Tibial nerve (tissue), 4 donors: ENCODE results near the gene UQCC3. TPM values are rescaled to one million over a fixed set of nuclear protein-coding genes. Genes with fewer than 3 reads are reported as not detected.

ENCODE experiments used
- DNase-seq, 2 donors: peaks; one replicate each; pipeline ENCODE4 v3.0.0-alpha.2; 2019; ENCODE audit warnings: low spot score in 2 of 2
- H3K27ac ChIP-seq, 4 donors: fragments of 200-600 bp; sonication (generic) in 3 of 4; one replicate each; pipeline ENCODE4 v1.5.1; 2017 to 2019; ENCODE audit warnings: mild to moderate bottlenecking in 1 of 4
- H3K27me3 ChIP-seq, 2 donors: fragments of 200-600 bp; sonication (generic) in 1 of 2; one replicate each; pipeline versions ENCODE4 v1.5.1 to v1.6.0; 2017 to 2019
- H3K36me3 ChIP-seq, 3 donors: fragments of 200-600 bp; sonication (generic); one replicate each; pipeline ENCODE4 v1.5.1; 2018 to 2019
- H3K4me1 ChIP-seq, 4 donors: fragments of 200-600 bp; sonication (generic) in 3 of 4; one replicate each; pipeline ENCODE4 v1.5.1; 2017 to 2019
- H3K4me3 ChIP-seq, 4 donors: fragments of 200-600 bp; sonication (generic) in 3 of 4; one replicate each; pipeline ENCODE4 v1.5.1; 2017 to 2019; ENCODE audit warnings: mild to moderate bottlenecking in 1 of 4, moderate library complexity in 1 of 4
- H3K9me3 ChIP-seq, 4 donors: fragments of 200-600 bp; sonication (generic) in 3 of 4; one replicate each; pipeline ENCODE4 v1.5.1; 2017 to 2019
- EP300 ChIP-seq, 2 donors: sonication (generic); formaldehyde crosslinking; IDR thresholded peaks; one replicate each; pipeline ENCODE4 v1.6.1; 2017; ENCODE audit warnings: antibody characterized with exemption in 2 of 2, mild to moderate bottlenecking in 1 of 2
- POLR2A ChIP-seq, 2 donors: fragments of 450-650 bp; IDR thresholded peaks; one replicate each; pipeline ENCODE4 v1.6.1; 2017; ENCODE audit warnings: antibody characterized with exemption in 2 of 2, mild to moderate bottlenecking in 2 of 2, moderate library complexity in 2 of 2
- WGBS, 2 donors: methylation state at CpG; one replicate each; pipeline ENCODE4 v1.1.5; 2018; 5-methylcytosine and 5-hydroxymethylcytosine counted together
- total RNA-seq, 4 donors: library from RNA; depleted of rRNA; stranded (reverse); fragments of >200 nt; gene quantifications; one replicate each; pipeline ENCODE4 v1.1.0, GENCODE V29; 2016
- TF ChIP-seq, protein P1 (sequence below), 5 experiments: fragments of 200-600 bp in 3 of 5; fragments of 450-650 bp in 2 of 5; sonication (generic) in 3 of 5; IDR thresholded peaks; one replicate each; pipeline ENCODE4 v1.5.1; 2016 to 2019; ENCODE audit warnings: antibody characterized with exemption in 5 of 5, mild to moderate bottlenecking in 3 of 5, moderate library complexity in 2 of 5

UQCC3 gene
- total RNA-seq, 4 donors from 2014 or later: 7.6 to 22.2 (median 14.6) TPM

DNA sequence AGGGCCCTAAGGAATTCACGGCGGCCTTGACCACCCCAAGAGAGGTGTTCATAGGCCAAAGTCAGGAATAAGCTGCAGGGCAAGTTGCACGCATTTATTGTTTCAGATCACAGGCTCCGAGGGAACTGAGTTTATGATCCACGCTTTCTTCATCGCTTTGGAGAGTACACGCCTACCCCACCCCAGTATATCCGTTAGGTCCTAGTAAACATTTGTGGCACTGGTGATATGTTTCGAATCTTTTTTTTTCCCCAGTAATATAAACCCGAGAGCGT, 25.9 kb upstream of the UQCC3 start:
- peaks cover 0 to 59% (median 4%) of the 10 kb centered on the region in 3 donors for H3K36me3 ChIP-seq
- peaks cover 0 to 44% (median 15%) of the 10 kb centered on the region in 4 donors for H3K4me1 ChIP-seq
- TF ChIP-seq, protein P1, sequence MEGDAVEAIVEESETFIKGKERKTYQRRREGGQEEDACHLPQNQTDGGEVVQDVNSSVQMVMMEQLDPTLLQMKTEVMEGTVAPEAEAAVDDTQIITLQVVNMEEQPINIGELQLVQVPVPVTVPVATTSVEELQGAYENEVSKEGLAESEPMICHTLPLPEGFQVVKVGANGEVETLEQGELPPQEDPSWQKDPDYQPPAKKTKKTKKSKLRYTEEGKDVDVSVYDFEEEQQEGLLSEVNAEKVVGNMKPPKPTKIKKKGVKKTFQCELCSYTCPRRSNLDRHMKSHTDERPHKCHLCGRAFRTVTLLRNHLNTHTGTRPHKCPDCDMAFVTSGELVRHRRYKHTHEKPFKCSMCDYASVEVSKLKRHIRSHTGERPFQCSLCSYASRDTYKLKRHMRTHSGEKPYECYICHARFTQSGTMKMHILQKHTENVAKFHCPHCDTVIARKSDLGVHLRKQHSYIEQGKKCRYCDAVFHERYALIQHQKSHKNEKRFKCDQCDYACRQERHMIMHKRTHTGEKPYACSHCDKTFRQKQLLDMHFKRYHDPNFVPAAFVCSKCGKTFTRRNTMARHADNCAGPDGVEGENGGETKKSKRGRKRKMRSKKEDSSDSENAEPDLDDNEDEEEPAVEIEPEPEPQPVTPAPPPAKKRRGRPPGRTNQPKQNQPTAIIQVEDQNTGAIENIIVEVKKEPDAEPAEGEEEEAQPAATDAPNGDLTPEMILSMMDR (IDR thresholded peaks at IDR 0.05): no peak
- TF ChIP-seq EP300 (IDR thresholded peaks at IDR 0.05) (no peak), POLR2A (IDR thresholded peaks at IDR 0.05) (no peak)
- no peaks in the 10 kb centered on the region for H3K9me3 ChIP-seq
- peak overlapping the region; percentile 87 to 99 (median 90) for H3K4me3 ChIP-seq
- H3K27ac ChIP-seq: peak overlapping the region; percentile 72 to 98 (median 95)
- WGBS, 2 donors: 10 to 11% methylated on average over 11 of the region's 11 CpGs
- no peak for DNase-seq
- no peaks in the 10 kb centered on the region for H3K27me3 ChIP-seq

DNA sequence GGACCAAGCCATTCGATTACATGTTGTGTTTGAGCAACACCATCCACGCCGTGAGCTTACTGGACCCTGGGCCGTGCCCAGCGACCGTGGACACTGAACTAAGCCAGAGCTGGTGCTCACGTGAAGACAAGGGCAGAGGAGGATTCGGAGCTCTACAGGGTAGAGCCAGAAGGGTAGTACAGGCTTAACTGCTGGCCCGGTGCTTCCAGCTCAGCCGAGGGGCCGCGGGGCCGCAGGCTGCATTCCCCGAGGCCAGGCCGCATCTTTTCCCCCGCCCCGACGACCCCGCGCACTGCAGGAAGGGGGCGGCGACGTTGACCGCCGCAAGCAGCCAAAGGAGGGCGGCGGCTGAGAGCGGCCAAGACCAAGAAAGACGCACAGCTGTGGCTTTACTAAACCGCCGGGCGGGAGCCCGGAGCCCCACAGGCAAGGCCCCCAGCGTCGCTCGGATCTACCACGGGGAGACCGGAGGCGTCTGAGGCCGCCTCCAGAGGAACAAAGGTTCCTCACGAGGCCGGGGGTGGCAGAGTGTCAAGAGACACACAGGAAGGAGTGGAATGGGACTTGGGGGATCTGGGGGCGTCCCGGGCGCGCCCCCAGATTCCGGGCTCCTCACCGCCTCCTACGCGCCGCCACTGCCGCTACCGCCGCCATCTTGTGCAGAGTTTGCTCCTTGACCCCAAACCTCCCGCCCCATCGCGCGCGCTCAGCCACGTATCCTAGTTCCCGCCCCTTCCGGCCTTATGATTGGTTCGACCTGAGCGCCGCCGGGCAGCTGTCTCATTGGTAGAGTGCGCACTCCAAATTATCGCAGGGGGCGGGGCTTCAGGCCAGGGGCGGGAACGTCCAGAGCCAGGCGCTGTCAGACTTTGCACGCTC, 25.3 kb upstream of the UQCC3 start, which contains the start of gene GANAB:
GANAB (minus strand) TSS at position 668 of the 879 bp plus-strand sequence; CDS start at position 654, 14 bp downstream.
- peaks cover 0 to 47% (median 16%) of the 10 kb centered on the region in 4 donors for H3K4me1 ChIP-seq
- H3K27ac ChIP-seq: peak within 1 kb of the TSS; percentile 72 to 98 (median 95)
- H3K36me3 ChIP-seq: peaks cover 0 to 59% (median 4%) of the 10 kb centered on the region in 3 donors
- TF ChIP-seq EP300 (IDR thresholded peaks at IDR 0.05): peak; percentile 74 to 88
- TF ChIP-seq, protein P1 (IDR thresholded peaks at IDR 0.05): peak in 1 of 5 experiments; percentile 17
- TF ChIP-seq POLR2A (IDR thresholded peaks at IDR 0.05): peak; percentile 55 to 78
- 1% methylated on average over 49 to 72 of the region's 73 CpGs for WGBS, 2 donors
- H3K9me3 ChIP-seq: no peaks in the 10 kb centered on the region
- H3K27me3 ChIP-seq: no peaks in the 10 kb centered on the region
- DNase-seq: peak; percentile 100
- peak within 1 kb of the TSS; percentile 87 to 99 (median 90) for H3K4me3 ChIP-seq

DNA sequence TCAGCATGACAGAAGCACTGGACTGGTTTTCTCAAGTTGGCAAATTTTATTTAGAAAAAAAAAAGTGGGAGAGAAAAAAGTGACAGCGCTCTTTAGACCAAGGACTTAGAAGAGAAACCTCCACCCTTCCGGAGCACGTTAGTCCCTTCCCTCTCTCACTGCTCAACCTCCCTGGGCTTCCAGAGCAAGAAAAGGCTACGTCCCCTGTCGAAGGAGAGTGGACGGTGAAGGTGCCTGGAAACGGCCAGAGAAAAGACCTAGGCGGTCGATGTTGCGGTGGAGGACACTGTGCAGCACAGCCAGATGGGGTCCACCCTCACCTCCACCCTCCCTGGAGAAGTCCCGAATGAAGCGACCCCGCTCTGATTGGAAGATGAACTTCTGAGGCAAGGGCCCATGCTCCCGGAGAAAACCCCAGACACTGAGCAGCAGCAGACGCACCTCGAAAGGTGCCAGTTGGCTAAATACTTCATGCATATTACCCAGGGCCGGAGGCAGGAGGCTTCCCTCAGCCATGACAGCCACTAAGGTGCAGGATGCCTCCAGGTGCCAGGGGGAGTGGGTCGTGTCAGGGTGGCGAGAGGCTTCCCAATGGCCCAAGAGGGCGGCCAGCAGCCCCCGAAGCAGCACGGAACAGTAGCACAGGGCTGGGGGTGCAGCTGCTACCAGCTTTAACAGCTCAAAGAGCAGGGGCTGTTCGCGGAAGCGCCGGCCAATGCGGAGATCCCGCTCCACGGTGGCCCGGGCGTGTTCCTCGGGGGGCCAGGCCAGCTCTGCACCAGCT, 24.5 kb upstream of the UQCC3 start:
- DNase-seq: no peak
- H3K4me1 ChIP-seq: peaks cover 0 to 47% (median 23%) of the 10 kb centered on the region in 4 donors
- H3K27ac ChIP-seq: peak overlapping the region in 2 of 4 donors; percentile 66 to 96
- WGBS, 2 donors: 45 to 65% methylated on average over 22 to 32 of the region's 32 CpGs
- H3K9me3 ChIP-seq: no peaks in the 10 kb centered on the region
- H3K27me3 ChIP-seq: no peaks in the 10 kb centered on the region
- peaks cover 0 to 56% (median 4%) of the 10 kb centered on the region in 3 donors for H3K36me3 ChIP-seq
- H3K4me3 ChIP-seq: peak overlapping the region in 2 of 4 donors; percentile 87 to 90
- no peak for TF ChIP-seq POLR2A (IDR thresholded peaks at IDR 0.05)
- no peak for TF ChIP-seq EP300 (IDR thresholded peaks at IDR 0.05)
- TF ChIP-seq, protein P1 (IDR thresholded peaks at IDR 0.05): no peak

DNA sequence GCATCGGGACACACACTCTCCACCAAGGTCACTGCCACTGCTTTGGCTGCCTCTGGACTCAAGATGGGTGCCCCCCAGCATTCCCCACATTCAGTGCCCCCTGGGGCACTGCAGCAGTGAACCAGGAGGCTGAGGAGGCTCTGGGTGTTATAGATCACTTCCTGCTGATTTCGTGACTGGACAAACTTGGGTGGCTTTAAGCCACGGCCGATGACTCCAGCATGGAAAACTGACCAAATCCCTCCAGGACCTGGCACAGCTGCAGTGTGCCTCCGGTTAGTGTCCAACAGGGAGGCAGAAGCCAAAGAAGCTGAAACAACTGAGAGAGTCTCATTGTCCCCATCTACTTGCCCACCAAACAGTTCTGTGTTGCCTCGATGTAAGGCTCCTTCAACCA, 23.9 kb upstream of the UQCC3 start:
- H3K27ac ChIP-seq: no peak overlapping the region
- no peaks in the 10 kb centered on the region for H3K27me3 ChIP-seq
- H3K4me3 ChIP-seq: no peak overlapping the region
- H3K36me3 ChIP-seq: peaks cover 0 to 51% (median 4%) of the 10 kb centered on the region in 3 donors
- peaks cover 0 to 51% (median 28%) of the 10 kb centered on the region in 4 donors for H3K4me1 ChIP-seq
- TF ChIP-seq, protein P1 (IDR thresholded peaks at IDR 0.05): no peak
- TF ChIP-seq EP300 (IDR thresholded peaks at IDR 0.05): no peak
- no peak for TF ChIP-seq POLR2A (IDR thresholded peaks at IDR 0.05)
- 82 to 87% methylated on average over 6 of the region's 6 CpGs for WGBS, 2 donors
- no peak for DNase-seq
- H3K9me3 ChIP-seq: no peaks in the 10 kb centered on the region
